Stimulated activated CD4-positive, alpha-beta T cell treated with anti-CD3 and anti-CD28 coated beads, Interleukin-4, amount 100 ng/mL, for 4 hours (primary cell): ENCODE results near the gene RPS24.
A peak's percentile ranks its signal among the peaks of the same experiment; 100 is the strongest.
"Not testable (repeated sequence)": the region's sequence is repeated elsewhere in the genome, so short reads cannot be mapped to it uniquely, and the experiment has no call there.

ENCODE experiments used
- DNase-seq, 2 experiments: peaks; one replicate each; pipeline ENCODE4 v3.0.0-alpha.2; 2020

RPS24 gene

DNA sequence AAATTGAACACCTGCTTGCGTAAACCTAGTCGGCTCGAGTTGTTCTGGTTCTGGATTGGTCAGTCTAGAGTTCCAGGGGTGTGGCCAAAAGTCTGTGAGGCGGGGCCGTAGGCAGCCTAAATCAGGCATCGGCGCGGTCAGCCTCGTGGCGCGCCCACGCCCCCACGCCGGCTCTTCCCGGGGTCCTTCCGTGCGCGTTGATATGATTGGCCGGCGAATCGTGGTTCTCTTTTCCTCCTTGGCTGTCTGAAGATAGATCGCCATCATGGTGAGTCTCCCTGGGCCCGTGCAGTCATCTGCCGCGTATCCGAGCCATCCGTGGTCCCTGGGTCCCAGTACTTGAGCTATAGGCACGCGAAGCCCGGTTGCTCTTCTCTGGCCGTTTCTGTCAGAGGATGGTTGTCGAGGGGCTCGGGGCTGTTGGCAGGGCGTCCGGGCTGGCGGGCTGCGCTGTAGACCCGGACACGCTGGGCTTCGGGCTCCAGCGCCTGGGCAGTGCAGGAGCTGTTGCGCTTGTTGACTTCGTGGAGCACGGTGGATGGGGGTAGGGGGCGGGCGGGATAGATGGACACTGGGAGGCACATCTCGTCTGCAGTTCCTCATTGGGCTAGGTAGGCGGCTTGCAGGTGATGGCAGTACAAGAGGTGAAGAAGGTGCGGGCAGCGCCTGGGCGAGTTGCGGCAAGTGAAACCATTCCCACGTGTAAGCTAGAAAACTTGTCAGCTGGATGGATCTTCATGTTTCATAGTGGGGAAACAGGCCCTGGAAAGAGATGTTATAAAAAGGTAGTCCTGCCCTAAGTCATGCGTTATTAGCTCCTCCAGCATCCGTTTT lies at the start of gene RPS24:
Gene RPS24 (plus strand): TSS at position 227 of the 834 bp plus-strand sequence. CDS start 39 bp downstream, at position 266.
- peak; percentile 93 to 94 for DNase-seq

DNA sequence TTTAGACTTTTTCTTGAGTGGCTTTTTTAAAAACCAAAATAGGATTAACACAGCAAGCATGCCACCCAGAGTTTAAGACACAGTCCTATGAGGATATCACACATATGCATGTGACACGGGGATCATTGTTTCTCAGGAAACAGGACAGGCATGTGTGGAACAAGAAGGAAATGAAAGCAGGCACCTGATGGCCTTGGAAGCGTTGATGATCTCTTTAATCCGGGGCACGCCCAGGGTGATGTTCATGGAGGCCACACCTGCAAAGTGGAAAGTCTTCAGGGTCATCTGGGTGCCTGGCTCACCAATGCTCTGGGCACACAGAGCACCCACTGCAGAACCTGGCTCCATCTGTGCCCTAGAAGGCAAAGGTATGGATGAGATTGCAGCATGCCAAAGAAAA lies 48.7 kb upstream of the RPS24 start:
- no peak for DNase-seq

DNA sequence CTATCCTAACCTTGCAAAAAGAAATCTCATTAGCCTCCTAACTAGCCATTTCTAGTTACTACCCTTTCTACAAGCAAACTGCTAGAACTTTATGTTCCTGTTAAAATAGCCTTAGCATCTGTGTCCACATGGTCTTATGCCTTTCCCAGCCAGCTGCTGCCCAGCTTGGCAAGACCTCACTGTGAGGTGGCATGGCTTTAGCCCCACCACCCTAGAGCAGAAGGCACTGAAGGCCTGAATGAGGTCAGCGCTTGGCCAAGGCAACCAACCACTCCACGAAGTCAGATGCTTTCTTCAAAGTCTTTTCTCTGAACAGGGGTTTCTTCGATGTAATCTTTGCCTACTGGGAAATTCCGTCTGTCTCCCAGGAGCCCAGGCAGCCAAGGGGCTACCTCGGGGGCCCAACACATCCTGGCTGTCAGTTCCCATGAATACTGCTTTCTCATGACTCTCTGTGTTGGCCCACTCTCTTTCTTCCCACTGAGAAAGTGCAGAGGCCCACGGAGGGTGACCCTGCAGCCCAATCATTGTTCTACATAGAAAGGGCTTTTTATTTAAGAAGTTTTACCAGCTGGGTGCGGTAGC lies 45.9 kb upstream of the RPS24 start:
- DNase-seq: no peak

DNA sequence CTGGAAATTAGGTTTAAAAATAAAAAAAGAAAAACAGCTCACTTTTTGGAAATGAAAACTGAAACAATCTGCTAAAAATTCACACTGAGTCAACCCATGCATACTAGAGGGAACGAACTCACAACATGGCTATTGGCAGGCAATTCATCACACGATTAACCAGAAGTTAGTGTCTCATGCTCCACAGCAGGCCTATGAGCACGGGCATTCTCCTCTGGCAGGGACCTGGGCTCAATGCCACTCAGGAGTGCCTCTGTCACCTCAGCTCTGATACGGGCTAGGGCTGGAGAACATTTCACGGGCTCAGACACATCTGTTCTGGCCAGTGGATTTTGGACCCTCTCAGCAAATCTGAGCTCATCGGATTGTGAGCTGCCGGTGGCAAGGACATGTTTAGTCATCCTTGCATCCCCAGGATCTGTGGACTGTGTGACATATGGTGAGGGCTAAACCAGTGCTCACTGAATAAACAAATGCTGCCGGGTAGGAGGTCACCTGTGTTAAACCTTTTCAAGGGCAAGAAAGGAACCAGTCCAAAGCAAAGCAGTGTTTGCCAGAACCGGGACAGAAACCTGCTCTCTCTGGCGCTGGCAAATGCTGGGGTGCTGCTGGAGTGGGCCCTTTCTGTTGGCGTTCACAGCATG lies 44.5 kb upstream of the RPS24 start:
- DNase-seq: no peak

DNA sequence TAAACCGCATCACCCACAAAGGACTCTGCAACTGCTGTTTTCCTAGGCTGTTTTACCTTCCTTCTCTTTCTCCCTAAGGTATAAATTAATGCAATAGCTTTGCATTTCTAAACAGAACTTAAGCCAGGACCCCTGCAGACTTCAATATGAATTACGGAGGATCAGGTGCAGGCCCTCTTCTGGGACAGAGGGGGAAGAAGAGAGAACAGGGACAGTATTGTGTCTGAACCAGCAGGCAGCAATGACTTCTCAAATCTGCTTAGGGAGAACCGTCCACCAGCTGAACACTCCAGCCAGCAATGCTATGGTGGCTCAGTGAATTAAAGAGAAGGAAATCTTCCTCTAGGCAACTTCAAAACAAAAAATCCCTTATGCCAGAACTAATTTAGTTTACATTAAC lies 40.0 kb upstream of the RPS24 start:
- DNase-seq: no peak

DNA sequence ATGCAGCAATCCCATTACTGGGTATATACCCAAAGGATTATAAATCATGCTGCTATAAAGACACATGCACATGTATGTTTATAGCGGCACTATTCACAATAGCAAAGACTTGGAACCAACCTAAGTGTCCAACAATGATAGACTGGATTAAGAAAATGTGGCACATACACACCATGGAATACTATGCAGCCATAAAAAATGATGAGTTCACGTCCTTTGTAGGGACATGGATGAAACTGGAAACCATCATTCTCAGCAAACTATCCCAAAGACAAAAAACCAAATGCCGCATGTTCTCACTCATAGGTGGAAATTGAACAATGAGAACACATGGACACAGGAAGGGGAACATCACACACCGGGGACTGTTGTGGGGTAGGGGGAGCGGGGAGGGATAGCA lies 34.9 kb upstream of the RPS24 start:
- not testable (repeated sequence) for DNase-seq

DNA sequence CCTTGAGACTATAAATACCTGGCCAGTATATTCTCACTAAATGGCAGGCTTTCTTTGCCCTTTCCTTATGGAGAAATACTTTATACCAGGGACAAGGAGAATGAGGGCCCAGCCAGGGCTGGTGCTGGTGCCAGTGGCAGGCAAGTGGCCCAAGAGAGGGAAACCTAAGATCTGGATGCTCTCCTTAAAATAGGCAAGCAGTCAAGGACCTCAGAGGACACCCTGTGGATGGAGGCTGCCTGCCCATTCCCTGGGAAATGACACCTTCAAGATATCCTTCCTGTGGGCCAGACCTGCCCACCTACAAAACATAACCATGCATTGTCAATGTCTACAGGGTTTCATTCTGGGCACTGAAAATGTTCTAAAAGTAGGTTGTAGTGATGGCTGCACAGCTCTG lies 33.5 kb upstream of the RPS24 start:
- no peak for DNase-seq

DNA sequence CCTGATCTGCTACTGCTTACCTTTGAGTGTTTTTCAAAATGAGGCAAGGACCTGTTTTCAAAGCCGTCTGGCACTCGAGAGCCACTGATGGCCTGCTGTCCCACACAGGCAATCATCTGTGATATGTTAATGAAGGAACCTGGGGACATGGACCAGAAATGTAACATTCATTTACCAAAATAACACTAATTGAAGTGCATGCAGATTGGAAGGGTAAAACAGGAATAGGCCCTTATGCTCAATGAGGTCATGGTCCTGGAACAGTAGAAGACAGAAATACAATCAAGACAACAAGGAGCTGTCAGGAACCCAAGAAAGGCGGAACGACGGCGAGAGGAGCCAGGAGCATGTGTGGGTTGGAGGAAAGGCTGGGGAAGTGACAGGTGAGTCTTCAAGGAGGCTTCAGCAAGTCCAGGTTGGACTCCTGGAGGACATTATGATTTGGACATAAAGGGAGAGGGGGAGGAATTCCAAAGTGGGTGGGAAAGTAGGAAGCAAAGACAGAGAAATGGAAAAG lies 32.6 kb upstream of the RPS24 start:
- DNase-seq: no peak

DNA sequence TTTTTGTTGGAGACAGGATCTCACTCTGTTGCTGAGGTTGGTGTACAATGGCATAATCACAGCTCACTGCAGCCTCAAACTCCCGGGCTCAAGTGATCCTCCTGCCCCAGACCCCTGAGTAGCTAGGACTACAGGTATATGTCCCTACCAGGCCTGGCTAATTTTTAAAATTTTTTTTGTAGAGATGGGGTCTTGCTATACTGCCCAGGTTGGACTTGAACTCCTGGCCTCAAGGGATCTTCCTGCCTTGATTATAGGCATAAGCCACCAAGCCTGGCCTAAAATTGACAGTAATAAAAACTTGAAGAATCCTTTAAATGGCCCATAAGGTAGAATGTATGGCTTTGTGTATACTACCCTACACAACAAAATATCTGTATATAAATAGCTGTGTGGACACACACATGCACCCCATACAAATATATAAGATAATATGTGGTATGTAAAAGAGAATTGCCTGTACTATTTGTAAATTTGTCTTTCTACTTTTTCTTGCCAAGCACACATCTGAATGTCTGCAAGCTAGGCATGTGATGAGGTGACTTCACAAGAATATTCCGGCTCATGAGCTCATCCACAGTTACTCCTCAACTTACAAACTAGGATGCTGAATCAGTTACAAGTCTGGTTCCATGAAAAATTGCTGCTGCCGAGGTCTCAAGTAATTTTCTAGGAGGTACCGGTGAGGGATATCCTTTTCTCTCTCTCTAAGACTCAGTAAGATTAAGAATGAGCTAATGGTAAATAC lies 30.9 kb upstream of the RPS24 start:
- no peak for DNase-seq

DNA sequence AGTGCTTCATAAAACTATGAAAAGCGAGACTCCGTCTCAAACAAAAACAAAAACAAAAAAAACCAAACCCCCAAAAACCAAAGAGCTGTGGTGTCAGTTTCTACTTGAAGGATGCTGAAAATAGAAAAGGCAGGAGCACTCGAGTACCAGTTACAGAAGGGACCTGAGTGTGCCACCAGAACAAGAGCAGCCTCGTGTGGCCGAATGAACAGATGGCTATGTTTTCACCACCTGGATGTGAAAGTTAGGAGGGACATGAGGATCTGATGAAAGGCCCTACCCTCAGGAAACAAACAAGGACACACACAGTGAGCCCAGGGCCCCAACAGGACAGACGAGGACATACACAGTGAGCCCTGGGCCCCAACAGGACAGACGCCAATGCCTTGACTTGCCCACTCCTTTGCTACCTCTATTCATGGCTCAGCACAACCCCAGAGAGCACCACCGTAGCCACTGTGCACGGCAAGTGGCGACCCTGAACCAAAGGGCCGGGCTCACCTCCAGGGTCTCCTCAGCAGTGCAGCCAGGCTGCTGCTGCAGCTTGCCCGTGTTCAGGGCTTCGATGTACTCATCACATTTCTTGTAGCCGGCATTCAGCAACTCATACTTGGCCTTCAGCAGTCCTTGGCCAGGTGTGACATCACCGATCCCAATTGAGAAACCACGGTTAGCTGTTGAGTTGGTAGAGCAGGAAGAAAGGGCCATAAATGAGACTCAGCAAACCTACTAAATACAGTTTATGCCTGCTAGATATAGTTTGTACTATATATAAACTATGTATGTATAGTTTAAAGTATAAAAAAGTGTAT lies 29.2 kb upstream of the RPS24 start:
- DNase-seq: no peak

DNA sequence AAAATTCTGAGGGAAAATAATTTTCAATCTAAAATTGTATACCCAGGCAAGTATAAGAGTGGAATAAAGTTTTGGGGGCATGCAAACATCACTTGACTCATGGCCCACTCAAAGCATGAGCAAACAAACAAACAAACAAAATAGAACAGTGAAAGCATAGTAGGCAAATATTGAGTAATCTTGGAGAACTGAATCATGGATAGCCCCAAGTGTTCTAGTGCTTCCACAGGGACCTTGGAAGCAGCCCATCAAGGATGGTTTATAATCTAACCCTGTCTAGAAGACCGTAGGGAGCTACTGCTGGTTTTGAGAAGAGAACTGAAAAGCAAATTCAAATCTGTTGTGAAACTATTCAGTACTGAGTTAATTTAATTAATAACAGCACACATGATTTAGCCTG lies 26.5 kb upstream of the RPS24 start:
- no peak for DNase-seq

DNA sequence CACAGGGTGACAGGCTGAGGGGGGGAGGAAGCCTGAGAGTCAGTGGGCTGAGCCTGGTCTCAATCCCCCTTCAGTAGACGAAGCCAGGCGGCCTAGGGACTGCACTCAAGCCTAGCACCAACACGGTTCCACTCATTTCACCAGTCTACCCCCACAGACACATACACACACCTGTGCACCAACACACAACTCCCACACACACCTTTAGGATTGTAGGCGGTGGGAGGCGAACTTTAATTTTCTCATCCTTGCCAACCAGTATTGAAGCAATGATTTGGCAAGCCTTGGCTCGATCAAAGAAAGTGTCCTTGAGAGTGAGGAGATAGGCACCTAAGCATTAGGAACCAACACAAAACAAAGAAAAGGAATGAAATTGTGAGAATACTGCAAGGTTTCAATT lies 24.0 kb upstream of the RPS24 start:
- no peak for DNase-seq

DNA sequence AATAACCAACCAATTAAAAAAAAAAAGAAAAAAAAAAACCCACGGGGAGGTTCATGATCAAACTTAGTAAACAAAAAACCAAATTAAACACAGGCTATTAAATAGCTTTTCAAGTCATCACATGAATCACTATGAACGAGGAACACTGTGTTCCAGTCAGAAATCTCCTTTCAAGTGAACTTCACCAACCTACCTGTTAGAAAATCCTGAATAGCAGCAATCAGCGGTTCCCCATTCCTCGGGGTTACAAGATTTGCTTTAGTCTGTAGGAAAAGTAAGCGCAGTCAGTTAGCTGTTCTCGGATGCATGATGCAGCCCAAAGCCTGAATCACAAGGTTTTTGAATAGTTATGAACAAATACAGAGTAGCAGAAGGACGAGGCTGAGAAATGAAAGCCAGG lies 23.4 kb upstream of the RPS24 start:
- no peak for DNase-seq

DNA sequence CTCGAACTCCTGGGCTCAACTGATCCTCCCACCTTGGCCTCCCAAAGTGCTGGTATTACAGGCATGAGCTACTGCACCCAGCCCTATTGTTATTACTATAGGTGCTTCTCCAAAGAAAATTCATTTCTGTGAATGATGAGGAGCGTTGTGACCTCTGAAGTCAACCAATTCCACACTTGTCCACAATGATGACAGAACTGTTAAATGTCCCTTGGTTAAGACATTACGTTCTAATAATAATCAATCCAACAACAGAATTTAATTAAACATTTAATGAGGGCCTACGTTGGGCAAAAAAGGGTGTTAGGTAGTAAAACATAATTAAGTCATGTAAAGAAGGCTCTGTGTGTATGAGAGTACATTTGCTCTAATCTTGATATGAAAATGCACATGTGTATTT lies 22.6 kb upstream of the RPS24 start:
- no peak for DNase-seq

DNA sequence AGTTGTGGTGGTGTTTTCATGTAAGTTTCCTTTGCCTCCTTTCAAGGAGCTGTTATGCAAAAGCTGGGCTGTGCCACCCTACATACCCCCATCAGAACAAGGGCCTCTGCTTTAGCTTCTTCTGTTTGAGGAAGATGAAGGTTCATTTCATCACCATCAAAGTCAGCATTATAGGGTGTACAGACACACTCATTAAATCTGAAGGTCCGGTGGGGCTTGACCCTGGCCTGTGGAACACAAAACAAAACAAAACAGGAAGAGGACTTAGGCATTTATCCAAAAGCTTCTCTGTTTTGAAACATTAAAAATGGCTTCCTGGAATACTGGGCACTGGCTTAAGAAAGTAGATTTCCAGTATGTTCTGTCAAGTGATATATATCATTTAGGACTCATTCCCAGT lies 20.1 kb upstream of the RPS24 start:
- DNase-seq: no peak

DNA sequence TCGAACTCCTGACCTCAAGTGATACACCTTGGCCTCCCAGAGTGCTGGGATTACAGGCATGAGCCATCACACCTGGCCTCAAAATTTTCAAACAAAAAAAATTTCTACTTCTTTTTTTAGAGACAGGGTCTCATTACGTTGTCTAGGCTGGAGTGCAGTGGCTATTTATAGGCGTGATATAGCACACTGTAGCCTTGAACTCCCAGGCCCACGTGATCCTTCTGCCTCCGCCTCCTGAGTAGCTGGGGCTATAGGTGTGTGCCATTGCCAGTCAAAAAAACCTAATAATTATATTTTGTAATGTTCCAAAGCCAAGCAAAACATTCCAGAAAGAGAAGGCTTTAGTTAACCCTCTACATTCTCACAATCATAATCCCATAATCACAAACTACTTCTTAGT lies 18.1 kb upstream of the RPS24 start:
- no peak for DNase-seq

DNA sequence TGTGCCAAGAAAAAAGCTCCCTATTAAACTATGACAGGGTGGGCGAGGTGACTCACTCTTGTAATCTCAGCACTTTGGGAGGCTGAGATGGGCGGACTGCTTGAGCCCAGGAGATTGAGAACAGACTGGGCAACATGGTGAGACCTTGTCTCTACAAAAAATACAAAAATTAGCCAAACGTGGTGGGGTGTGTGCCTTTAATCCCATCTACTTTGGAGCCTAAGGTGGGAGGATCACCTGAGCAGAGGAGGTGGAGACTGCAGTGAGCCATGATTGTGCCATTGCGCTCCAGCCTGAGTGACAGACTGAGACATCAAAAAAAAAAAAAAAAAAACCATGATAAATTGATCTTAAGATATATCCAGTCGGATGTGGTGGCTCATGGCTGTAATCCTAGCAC lies 15.8 kb upstream of the RPS24 start:
- DNase-seq: no peak

DNA sequence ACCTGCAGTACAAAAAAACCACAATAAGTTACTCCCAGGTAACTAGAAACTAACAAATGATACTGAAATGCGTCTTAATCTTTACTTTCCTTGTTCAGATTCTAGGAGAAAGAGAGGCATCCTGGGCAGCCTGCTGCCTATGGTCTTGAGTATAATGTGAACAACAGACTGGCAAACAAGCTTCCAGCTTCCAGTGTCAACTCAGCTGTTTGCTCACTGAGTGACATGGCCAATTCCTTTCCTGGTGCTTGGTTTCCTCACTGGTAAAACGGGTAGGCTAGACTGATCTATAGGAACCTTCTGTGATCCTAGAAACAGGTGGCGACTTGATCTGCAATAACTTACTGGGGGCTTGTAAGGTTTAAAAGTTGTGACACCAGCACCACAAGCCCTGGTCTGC lies 14.4 kb upstream of the RPS24 start:
- DNase-seq: no peak

DNA sequence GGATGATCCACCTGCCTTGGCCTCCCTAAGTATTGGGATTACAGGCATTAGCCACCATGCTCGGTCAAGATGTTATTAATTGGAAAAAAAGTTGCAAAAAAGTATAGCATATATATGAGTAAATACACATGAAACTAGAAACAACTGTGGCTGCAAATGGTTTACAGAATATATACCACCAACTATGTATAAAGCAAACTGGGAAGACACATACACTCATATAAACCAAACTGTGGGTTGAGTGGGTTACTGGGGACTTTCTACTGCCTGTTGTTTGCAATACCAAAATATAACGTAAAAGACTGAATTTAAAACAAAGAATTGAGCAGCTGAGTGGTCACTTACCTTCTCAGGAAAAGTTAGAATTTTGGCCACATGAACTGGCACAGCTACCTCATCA lies 12.5 kb upstream of the RPS24 start:
- no peak for DNase-seq

DNA sequence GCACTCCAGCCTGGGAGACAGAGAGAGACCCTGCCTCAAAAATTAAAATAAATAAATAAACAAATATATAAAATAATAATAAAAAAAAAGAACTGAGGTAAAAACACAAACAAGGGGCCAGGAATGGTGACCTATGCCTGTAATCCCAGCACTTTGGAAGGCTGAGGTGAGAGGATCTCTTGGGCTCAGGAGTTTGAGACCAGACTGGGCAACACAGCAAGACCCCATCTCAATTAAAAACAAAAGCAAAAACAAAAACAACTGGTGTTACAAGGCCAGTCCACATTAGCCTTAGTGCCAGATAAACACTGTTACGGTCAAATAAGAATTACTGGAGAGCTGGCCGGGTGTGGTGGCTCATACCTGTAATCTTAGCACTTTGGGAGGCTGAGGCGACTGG lies 9.9 kb upstream of the RPS24 start:
- no peak for DNase-seq

DNA sequence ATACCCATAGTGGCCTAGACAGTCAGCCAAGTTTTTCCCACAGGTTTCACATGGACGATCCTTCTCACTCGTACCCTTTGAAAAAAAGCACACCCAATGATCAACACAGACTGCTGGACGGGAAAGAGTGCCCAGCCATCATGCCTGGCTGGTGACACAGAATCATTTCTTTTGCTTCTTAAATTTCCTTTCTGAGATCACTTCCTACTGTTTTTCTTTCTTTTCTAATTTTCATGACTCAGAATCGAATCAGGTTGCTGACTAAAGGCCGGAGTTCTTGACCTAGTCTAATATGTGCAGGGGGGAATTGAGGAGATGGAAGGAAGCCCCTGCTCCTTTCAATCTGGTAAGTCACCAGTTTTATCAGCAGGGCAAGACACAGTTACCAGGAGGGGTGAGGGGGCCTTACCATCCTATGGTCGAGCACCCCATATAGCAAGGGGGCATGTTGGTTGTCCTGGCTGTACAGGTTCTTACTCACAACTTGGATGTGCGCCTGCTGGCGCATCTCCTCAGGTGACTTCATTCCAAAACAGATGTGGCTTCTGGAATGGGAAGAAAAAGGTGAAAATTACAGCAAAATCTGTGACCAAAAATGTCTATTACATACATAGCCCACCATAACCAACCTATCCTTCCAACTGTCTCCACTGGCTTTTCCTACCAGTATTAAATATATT lies 7.8 kb upstream of the RPS24 start:
- DNase-seq: no peak
